HG02852 (cell line): Measurements from ENCODE around the gene PITHD1.
A peak's percentile ranks its signal among the peaks of the same experiment; 100 is the strongest.
"Not testable (repeated sequence)": the region's sequence is repeated elsewhere in the genome, so short reads cannot be mapped to it uniquely, and the experiment has no call there.

Experiments
- ATAC-seq: cut with Tn5 transposase; IDR thresholded peaks from one replicate; pipeline ENCODE4 v1.9.1; 2021; ENCODE audit warnings: mild to moderate bottlenecking, moderate library complexity; ENCODE audit not compliant: unreplicated experiment

The PITHD1 gene

GRCh38 chr1:23797478-23798448, 19.5 kb downstream of the PITHD1 start:
- ATAC-seq = no peak

- ATAC-seq = no peak
These were observed 20.5 kb downstream of the PITHD1 start for GRCh38 chr1:23798662-23799142.

DNA sequence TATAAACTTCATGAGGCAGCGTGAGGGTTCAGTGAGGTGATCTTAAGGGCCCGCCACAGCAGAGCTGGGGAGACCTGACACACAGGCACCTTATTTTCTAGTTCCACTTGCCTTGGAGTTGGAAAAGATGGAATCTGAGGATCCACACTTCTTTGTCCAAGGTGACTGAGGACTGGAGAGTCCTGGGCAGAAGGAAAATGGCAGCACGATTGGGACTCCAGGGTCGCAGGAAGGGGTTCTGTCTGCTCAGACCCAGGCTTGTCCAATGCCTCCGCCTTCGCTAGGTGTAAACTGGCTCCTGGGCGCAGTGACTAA, 21.0 kb downstream of the PITHD1 start:
- ATAC-seq = no peak

DNA sequence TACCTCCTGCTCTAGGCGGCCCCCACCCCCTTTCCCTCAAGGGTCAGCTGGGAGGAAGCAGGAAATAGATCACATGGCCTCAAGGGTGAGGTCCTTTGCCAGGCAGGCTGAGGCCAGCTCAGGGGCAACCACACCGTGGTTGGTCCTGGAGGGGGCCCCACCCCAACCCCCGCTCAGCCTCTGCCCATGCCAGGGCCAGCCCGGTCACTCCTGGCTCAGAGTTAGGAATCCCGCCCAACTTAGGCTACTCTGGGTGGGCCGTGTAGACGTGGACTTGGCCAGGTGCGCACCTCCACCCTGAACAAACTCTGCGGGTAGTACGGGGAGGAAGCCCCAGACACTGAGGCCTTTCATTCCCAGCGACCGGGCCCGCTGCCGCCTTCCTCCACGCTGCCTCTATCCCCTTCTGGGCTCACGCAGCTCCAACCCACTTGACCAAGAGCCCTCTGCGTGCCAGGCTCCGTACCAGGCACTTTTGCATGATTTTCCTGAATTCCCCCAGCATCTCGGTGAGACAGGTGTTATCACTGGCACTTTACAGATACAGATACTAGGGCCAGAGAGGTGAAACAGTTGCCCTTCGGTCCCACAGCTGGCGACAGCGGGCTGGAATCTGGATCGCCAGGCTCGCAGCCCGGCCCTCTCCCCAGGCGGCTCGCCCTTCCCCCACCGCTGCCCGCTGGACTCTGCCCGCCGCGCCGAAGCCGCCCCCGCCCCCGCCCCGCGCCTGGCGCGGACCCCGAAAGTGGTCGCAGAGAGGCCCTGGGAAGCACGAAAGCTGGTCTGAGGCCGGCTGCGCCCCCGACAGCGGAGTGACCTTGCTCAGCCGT, 21.6 kb downstream of the PITHD1 start:
- peak; percentile 5 for ATAC-seq

GRCh38 chr1:23800400-23801337, 22.5 kb downstream of the PITHD1 start, which contains the start of gene GALE:
TSS of gene GALE (minus strand) at chr1:23800754. CDS start at chr1:23799007, 1,747 bp downstream.
- ATAC-seq = peak; percentile 86

GRCh38 chr1:23801338-23801748, 23.1 kb downstream of the PITHD1 start:
- no peak for ATAC-seq

DNA sequence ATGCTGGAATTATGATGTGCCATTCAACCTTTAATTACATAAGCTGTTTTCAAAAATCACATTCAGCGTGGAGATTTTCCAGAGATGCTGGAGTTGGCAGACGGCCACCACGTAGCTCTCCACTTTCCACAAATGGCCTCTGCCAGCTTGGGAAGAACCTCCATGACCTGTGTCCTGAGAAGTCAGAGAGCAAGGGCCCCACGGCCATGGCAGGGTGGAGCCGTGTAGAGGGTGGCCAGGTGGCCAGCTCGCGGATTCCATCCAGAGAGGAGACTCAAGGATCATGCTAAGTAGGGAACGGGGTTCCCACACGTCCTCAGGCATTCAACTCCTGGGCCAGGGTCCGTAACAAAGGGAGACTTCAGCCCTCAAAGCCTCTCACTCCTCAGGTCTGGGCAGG, 23.7 kb downstream of the PITHD1 start:
- no peak for ATAC-seq

DNA sequence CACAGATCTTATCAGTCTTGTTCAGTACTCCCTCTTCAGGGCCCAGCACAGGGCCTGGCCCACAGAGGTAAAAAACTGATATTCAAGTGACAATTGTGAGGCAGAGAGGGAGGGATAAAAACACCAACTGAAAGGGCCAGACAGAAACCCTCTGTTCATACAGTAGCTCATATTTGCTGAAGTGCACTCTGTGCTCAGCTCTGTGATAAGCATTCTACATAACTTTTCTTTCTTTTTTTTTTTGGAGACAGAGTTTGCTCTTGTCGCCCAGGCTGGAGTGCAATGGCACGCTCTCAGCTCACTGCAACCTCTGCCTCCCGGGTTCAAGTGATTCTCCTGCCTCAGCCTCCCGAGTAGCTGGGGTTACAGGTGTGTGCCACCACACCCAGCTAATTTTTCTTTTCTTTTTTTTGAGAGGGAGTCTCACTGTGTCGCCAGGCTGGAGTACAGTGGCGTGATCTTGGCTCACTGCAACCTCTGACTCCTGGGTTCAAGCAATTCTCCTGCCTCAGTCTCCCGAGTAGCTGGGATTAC, 24.7 kb downstream of the PITHD1 start:
- ATAC-seq = not testable (repeated sequence)

GRCh38 chr1:23803674-23804073, 25.5 kb downstream of the PITHD1 start:
- no peak for ATAC-seq

GRCh38 chr1:23804183-23804835, 26.1 kb downstream of the PITHD1 start:
- ATAC-seq = no peak

DNA sequence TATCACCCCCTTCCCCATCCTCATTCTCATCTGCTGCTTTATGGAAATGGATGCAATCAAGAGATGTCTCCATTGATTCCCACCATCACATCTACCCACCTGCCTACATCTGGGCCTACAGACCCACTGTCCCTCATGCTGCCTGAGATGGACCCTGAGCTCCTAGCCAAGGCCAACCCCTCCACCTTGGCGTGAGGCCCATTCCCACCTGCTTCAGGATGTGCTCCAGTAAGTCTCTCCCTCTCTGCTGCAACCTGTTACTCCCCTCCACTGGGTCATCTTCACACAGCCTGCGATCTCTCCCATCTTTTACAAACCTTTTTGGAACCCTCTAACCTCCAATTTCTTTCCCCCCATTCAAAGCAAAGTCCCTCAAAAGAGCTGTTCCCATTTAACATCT, 26.8 kb downstream of the PITHD1 start:
- ATAC-seq = no peak

DNA sequence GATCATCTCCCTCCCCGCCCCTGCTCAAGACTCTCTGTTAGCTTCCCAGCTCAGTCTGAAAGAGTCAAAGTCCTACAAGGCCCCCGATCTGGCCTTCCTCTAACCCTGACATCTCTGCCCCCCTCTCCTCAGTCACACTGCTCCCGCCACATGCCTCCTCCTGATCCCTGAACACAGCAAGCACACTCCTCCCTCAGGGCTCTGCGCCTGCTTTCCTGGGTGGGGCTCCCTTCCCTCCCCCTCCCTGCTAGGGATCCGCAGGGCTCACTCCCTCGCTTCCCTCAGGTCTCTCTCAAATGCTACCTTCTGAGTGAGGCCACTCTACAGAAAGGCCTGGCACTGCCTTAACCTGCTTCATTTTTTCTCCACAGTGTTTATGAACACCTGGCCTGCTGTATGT, 28.1 kb downstream of the PITHD1 start:
- no peak for ATAC-seq

DNA sequence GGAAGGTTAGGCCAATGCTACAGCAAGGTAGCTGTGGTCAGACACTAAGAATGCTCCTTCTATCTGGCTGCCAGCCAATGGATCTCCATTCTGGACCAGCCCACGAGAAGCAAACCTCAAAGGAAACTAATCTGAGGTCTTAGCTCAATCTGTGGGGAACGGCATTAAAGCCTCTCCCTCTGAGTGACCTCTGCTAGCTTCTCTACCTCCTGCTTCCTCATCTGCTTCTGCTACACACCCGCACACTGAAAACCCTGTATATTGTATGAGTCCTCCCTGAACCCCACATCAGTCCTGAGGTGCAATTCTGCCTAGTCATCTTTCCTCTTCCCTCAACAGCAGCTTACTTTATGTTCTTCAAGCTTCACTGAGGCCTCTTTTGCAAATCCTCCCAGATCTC, 29.2 kb downstream of the PITHD1 start:
- no peak for ATAC-seq

GRCh38 chr1:23809751-23810171, 31.5 kb downstream of the PITHD1 start:
- peak; percentile 59 for ATAC-seq

GRCh38 chr1:23810818-23811540, 32.8 kb downstream of the PITHD1 start:
- peak; percentile 64 for ATAC-seq

GRCh38 chr1:23814016-23814415, 35.8 kb downstream of the PITHD1 start:
- no peak for ATAC-seq

DNA sequence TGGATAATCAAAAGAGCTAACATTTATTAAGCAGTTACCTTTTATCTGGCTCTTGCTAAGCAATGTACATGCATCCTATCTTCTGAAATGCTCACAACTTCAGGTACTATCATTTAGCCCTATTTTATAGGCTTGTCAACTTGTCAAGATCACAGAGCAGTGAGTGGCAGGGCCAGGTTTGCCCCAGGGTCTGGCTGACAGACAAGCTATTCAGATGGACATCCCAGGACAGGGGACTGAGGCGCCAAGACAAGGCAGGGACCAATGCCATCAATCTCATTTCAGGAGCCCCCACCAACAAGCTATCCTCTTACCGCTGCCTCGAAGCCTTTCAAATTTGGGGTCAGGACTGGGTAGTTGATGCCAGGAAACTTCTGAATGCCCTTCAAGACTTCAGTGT, 38.1 kb downstream of the PITHD1 start:
- ATAC-seq = no peak

GRCh38 chr1:23816906-23817305, 38.7 kb downstream of the PITHD1 start:
- no peak for ATAC-seq

DNA sequence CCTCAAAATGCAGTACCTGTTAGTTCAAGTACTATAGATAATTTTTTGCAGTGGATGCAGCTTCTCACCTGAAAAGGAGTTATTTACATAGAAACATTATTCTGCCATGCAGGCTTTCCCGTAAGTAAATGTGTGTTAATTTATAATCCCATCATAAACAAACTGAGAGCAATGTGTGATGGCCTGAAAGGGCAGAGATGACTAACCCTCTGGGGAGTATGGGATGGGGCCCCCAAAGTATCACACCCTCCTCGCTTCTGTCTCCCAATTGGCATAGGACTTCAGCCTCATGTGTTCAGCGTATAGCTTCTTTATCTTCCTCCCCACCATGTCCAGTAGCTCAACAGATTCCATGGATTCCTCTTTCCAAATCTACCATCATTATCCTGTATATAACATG, 39.4 kb downstream of the PITHD1 start:
- ATAC-seq = no peak
